HepG2 (cell line): ENCODE results near the gene DCC.

Source experiments
- CEBPB ChIP-seq: IDR thresholded peaks from 2 replicates; pipeline ENCODE4 v1.6.1; 2011; ENCODE audit warnings: low read depth, low read length, improper control_type of control experiment, borderline replicate concordance
- CTCF ChIP-seq: sonication (generic); formaldehyde crosslinking; IDR thresholded peaks from 2 replicates; pipeline ENCODE4 v1.5.0; 2020; ENCODE audit warnings: mild to moderate bottlenecking, missing genetic modification reagents, moderate library complexity
- EZH2 ChIP-seq: conservative IDR thresholded peaks from 2 replicates; pipeline ENCODE4 v1.6.1; 2012; ENCODE audit warnings: mild to moderate bottlenecking, low read depth, low read length, moderate library complexity
- MLX ChIP-seq: IDR thresholded peaks from 2 replicates; pipeline ENCODE4 v1.6.1; 2016
- RBM22 ChIP-seq: fragments of 200-400 bp; formaldehyde crosslinking; optimal IDR thresholded peaks from 2 replicates; pipeline ENCODE3; 2017; ENCODE audit warnings: mild to moderate bottlenecking, low read length, moderate library complexity
- YY1 ChIP-seq: IDR thresholded peaks from 2 replicates; pipeline ENCODE4 v1.6.1; 2011; ENCODE audit warnings: low read length, low read depth, moderate library complexity, mild to moderate bottlenecking; ENCODE audit not compliant: insufficient read depth, insufficient replicate concordance
- ZFP36L2 ChIP-seq: sonication (generic); formaldehyde crosslinking; IDR thresholded peaks from 2 replicates; pipeline ENCODE4 v1.4.0; 2020; ENCODE audit warnings: missing genetic modification reagents
- ZNF343 ChIP-seq: sonication (generic); formaldehyde crosslinking; IDR thresholded peaks from 2 replicates; pipeline ENCODE4 v1.4.0; 2020; ENCODE audit warnings: mild to moderate bottlenecking, missing genetic modification reagents
- ZNF543 ChIP-seq: sonication (generic); formaldehyde crosslinking; IDR thresholded peaks from 2 replicates; pipeline ENCODE4 v1.4.0; 2020; ENCODE audit warnings: mild to moderate bottlenecking, missing genetic modification reagents
- ZNF556 ChIP-seq: sonication (generic); formaldehyde crosslinking; IDR thresholded peaks from 2 replicates; pipeline ENCODE4 v1.4.0; 2020; ENCODE audit warnings: mild to moderate bottlenecking, missing genetic modification reagents, borderline replicate concordance
- ZNF75D ChIP-seq: sonication (generic); formaldehyde crosslinking; IDR thresholded peaks from 2 replicates; pipeline ENCODE4 v1.8.1; 2023; ENCODE audit warnings: missing genetic modification reagents, mild to moderate bottlenecking, borderline replicate concordance

GRCh38 chr18:52747869-52748268 lies 407.9 kb downstream of the DCC start:
- TF ChIP-seq YY1 (no peak), RBM22 (no peak), ZNF343 (CRISPR knock-in tag) (no peak), MLX (CRISPR knock-in tag) (no peak), CTCF (CRISPR knock-in tag) (no peak), ZFP36L2 (CRISPR knock-in tag) (no peak), ZNF75D (CRISPR knock-in tag) (no peak), EZH2 (no peak), ZNF543 (no peak), CEBPB (no peak), ZNF556 (CRISPR knock-in tag) (no peak)
